Neural crest cell (in vitro differentiated cells): ENCODE data around the gene ARHGEF4. TPM values are rescaled to one million over a fixed set of nuclear protein-coding genes. Genes with fewer than 3 reads are reported as not detected.

Source experiments
- DNase-seq: peaks from one replicate; pipeline ENCODE4 v3.0.0; 2021; ENCODE audit warnings: low read depth, mixed read lengths, low spot score
- H3K27ac Mint-ChIP-seq: one replicate; pipeline ENCODE4 v1.8.0; 2021; ENCODE audit warnings: mild to moderate bottlenecking, mixed read lengths; ENCODE audit not compliant: unreplicated experiment
- H3K27me3 Mint-ChIP-seq: 2 replicates; pipeline ENCODE4 v1.8.0; 2021; ENCODE audit warnings: low read depth, mild to moderate bottlenecking, mixed read lengths
- H3K36me3 Mint-ChIP-seq: 2 replicates; pipeline ENCODE4 v1.8.0; 2021; ENCODE audit warnings: low read depth, mild to moderate bottlenecking, mixed read lengths
- H3K4me1 Mint-ChIP-seq: 2 replicates; pipeline ENCODE4 v1.8.0; 2021; ENCODE audit warnings: mixed read lengths
- H3K4me3 Mint-ChIP-seq: one replicate; pipeline ENCODE4 v1.8.0; 2021; ENCODE audit warnings: mild to moderate bottlenecking, mixed read lengths
- H3K9me3 Mint-ChIP-seq: 2 replicates; pipeline ENCODE4 v1.8.0; 2021; ENCODE audit warnings: mixed read lengths
- total RNA-seq: library from RNA; stranded (reverse); gene quantifications from 2 replicates; pipeline ENCODE4 v1.2.1, GENCODE V29; 2021
- TF ChIP-seq, protein P1 (sequence below): fragments of 200-600 bp; sonication (generic); conservative IDR thresholded peaks from 2 replicates; pipeline ENCODE4 v1.5.0; 2021; ENCODE audit warnings: antibody characterized with exemption, mild to moderate bottlenecking

ARHGEF4 gene
- total RNA-seq, 1 donor from 2014 or later: 22.1 TPM

DNA sequence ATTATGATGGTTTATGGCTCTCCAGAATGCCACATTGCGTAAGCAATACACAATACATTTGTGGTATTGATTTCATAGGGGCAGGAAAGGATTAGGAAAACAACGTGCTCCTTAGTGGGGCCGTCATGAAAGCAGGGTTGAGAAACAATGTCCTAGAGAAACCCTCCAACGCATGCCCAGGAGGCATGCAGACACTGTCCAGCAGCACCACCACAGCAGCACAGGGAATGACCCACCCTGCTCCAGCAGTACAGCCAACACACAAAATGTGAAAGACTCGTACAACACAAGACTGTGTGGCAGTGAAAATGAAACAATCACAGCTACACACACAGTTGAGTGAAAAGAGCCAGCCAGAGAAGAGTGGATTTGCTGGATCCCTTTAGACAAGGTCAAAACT, 190.2 kb downstream of the ARHGEF4 start:
- no peaks in the 10 kb centered on the region for H3K4me1 Mint-ChIP-seq
- no peak for DNase-seq
- H3K4me3 Mint-ChIP-seq: no peak overlapping the region
- H3K27ac Mint-ChIP-seq: no peak overlapping the region
- peaks cover 7% of the 10 kb centered on the region for H3K9me3 Mint-ChIP-seq
- H3K36me3 Mint-ChIP-seq: peaks cover 8% of the 10 kb centered on the region
- TF ChIP-seq, protein P1, sequence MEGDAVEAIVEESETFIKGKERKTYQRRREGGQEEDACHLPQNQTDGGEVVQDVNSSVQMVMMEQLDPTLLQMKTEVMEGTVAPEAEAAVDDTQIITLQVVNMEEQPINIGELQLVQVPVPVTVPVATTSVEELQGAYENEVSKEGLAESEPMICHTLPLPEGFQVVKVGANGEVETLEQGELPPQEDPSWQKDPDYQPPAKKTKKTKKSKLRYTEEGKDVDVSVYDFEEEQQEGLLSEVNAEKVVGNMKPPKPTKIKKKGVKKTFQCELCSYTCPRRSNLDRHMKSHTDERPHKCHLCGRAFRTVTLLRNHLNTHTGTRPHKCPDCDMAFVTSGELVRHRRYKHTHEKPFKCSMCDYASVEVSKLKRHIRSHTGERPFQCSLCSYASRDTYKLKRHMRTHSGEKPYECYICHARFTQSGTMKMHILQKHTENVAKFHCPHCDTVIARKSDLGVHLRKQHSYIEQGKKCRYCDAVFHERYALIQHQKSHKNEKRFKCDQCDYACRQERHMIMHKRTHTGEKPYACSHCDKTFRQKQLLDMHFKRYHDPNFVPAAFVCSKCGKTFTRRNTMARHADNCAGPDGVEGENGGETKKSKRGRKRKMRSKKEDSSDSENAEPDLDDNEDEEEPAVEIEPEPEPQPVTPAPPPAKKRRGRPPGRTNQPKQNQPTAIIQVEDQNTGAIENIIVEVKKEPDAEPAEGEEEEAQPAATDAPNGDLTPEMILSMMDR: no peak
- no peaks in the 10 kb centered on the region for H3K27me3 Mint-ChIP-seq

DNA sequence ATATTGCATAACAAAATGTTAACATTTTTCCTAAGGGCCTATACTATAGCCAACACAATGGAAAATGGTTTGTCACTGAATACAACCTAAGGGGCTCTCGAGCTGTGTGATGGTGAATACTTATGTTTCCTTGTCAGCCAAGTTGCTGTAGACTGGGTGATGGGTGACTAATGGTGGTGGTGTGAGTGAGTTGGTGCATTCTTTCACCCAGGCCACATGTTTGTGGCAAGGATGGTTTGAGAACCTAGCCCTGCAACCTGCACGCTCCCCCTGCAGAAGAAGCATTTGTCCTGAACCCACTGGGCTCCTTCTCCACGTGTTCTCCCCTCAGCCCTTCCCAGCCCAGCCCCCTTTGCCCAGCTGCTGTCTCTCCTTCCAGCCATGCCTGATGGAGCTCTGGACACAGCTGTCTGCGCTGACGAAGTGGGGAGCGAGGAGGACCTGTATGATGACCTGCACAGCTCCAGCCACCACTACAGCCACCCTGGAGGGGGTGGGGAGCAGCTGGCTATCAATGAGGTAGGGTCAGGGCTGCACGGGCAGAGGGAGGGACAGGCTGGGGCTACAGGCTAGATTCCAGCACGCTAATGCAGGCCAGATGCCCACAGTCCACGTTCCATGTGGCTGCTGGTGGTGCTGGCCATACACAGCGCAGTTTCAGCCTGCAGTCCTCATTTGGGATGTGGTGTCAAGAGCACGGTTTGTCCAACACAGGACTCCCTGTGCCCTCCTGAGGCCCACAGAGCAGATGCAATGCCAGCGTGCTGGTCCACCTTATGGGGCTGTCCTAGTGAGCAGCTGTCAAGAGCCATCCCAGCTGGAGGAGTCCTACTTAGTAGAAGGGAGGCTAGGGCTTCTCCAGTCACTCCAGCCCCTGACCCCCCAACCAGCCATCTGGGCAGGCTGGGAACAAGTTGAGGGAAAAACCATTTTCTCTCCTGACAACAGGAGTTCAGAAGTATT, 191.1 kb downstream of the ARHGEF4 start:
- Mint-ChIP-seq H3K27ac (no peak overlapping the region), H3K4me1 (no peaks in the 10 kb centered on the region), H3K4me3 (no peak overlapping the region), H3K36me3 (peaks cover 8% of the 10 kb centered on the region), H3K27me3 (no peaks in the 10 kb centered on the region), H3K9me3 (peaks cover 7% of the 10 kb centered on the region)
- TF ChIP-seq, protein P1: no peak
- DNase-seq: no peak

DNA sequence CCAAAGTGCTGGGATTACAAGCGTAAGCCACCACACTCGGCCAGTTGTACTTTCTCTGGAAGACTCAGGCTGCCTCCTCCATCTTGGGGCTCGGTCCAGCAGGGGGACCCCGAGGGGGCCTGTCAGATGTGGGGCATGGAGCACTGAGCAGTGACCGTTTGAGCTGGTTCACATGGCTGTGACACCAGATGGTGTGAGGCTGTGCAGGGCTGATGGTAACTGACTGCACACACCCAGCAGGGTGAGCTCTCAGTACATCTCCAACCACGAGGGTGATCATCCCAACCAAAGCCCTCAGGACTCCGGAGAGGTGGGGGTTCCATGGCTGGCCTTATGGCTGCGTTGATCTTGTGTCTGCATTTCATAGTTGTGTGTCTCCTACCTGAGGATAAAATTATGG, 193.1 kb downstream of the ARHGEF4 start:
- TF ChIP-seq, protein P1: no peak
- Mint-ChIP-seq H3K4me3 (no peak overlapping the region), H3K9me3 (peaks cover 7% of the 10 kb centered on the region), H3K4me1 (peaks cover 6% of the 10 kb centered on the region), H3K27me3 (peaks cover 12% of the 10 kb centered on the region), H3K36me3 (peaks cover 8% of the 10 kb centered on the region), H3K27ac (no peak overlapping the region)
- DNase-seq: no peak

DNA sequence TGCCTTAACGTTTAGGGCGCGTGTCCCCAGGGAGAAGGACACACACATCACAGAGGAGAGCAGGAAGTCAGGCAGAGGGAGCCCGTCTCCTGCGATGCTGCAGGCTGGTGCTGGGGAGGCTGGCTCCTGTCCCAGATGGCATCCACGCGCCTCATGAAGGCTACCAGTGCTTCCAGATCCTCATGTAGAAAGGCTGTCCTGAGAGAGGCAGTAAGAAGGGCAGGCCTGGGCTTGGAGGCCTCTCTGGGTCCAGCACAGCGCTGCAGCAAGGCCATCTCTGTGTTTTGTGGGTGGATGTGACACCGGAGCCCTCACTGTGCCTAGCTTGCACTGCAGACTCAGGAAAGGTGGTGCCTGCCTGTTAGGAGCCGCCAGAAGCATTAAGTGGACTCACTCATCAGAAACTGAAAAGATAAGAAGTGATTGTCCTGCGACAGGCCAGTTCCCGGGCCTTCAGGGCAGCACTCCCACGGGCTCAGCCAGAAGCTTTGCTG, 193.8 kb downstream of the ARHGEF4 start:
- no peak for DNase-seq
- H3K4me1 Mint-ChIP-seq: peaks cover 6% of the 10 kb centered on the region
- H3K36me3 Mint-ChIP-seq: peaks cover 8% of the 10 kb centered on the region
- peaks cover 12% of the 10 kb centered on the region for H3K27me3 Mint-ChIP-seq
- H3K9me3 Mint-ChIP-seq: peaks cover 7% of the 10 kb centered on the region
- no peak overlapping the region for H3K4me3 Mint-ChIP-seq
- TF ChIP-seq, protein P1: no peak
- no peak overlapping the region for H3K27ac Mint-ChIP-seq

DNA sequence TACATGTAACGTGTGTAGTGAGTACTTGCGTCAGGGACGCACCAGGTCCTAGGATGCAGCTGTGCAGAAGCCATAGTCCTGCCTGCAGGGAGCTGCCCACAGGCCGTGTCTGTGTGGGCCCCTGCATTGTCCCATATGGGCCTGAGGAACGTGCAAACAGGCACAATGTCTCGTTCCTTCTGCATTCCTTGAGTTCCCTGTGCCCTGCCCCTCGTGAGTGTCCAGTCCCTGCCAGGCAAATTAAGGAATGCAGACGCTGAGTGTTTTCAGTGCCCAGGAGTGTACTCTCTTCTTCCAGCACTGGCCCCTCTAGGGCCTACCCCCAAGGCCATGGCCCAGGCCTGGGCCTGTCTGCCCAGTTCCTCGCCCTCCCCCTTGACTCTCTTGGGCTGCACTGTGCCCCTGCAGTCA, 194.7 kb downstream of the ARHGEF4 start:
- H3K36me3 Mint-ChIP-seq: peaks cover 8% of the 10 kb centered on the region
- no peak overlapping the region for H3K27ac Mint-ChIP-seq
- no peak for DNase-seq
- peaks cover 9% of the 10 kb centered on the region for H3K4me1 Mint-ChIP-seq
- TF ChIP-seq, protein P1: no peak
- H3K9me3 Mint-ChIP-seq: peaks cover 7% of the 10 kb centered on the region
- H3K4me3 Mint-ChIP-seq: no peak overlapping the region
- H3K27me3 Mint-ChIP-seq: peaks cover 12% of the 10 kb centered on the region
